ENCODE results near the gene ZNF24.

The ZNF24 gene

GRCh38 chr18:35289727-35290093 lies 54.5 kb downstream of the ZNF24 start:
- TF ChIP-seq, protein P1, sequence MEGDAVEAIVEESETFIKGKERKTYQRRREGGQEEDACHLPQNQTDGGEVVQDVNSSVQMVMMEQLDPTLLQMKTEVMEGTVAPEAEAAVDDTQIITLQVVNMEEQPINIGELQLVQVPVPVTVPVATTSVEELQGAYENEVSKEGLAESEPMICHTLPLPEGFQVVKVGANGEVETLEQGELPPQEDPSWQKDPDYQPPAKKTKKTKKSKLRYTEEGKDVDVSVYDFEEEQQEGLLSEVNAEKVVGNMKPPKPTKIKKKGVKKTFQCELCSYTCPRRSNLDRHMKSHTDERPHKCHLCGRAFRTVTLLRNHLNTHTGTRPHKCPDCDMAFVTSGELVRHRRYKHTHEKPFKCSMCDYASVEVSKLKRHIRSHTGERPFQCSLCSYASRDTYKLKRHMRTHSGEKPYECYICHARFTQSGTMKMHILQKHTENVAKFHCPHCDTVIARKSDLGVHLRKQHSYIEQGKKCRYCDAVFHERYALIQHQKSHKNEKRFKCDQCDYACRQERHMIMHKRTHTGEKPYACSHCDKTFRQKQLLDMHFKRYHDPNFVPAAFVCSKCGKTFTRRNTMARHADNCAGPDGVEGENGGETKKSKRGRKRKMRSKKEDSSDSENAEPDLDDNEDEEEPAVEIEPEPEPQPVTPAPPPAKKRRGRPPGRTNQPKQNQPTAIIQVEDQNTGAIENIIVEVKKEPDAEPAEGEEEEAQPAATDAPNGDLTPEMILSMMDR (IDR thresholded peaks at IDR 0.05; ENCODE audit: low read depth, low read length) = no peak
- DNase-seq (ENCODE audit: low read depth in 2 of 2) = no peak
- peak overlapping the region; percentile 64 to 86 for H3K4me3 ChIP-seq (replicated peaks in 1 of 2; ENCODE audit: low read depth in 2 of 2, low read length in 2 of 2)

DNA sequence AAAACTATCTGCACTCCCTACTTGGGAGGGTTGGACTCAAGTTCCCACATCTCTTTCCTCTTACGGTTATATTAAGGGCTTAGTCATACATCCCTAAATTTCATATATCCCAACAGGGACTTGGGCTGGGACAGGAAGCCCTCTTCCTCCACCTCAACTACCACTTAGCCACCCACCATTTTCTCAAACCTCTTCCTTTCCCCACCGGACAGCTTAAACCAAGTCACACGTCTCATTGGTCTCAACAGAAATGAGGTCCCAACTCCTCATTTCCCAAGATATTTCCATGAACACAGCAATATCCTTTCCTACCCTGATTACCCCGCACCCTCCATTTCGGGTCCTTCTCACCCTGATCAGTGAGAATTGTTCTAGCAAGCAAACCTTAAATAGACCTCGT lies 54.9 kb downstream of the ZNF24 start:
- peak; percentile 20 to 50 for DNase-seq (ENCODE audit: low read depth in 2 of 2)
- TF ChIP-seq, protein P1 (IDR thresholded peaks at IDR 0.05; ENCODE audit: low read depth, low read length) = no peak
- H3K4me3 ChIP-seq (replicated peaks in 1 of 2; ENCODE audit: low read depth in 2 of 2, low read length in 2 of 2) = peak overlapping the region; percentile 64 to 86

DNA sequence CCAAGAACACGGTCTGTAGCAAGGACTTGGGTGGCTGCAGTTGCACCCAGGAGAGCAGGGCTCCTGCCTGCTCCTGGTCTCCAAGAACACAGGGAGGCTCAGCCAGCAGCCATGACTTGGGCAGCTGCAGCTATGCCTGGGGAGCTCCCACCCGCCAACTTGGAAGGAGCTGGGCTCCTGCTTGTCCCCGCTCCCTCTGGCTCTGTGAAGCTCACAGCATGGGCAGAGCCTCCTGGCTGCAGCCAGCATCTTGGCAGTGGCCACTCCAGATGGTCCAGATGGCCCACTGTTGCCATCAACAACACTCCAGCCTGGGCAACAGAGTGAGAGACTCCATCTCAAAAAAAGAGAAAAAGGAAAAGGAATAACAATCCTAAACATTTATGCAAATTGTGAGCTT lies 59.4 kb downstream of the ZNF24 start:
- TF ChIP-seq, protein P1 (IDR thresholded peaks at IDR 0.05; ENCODE audit: low read depth, low read length) = no peak
- H3K4me3 ChIP-seq (replicated peaks in 1 of 2; ENCODE audit: low read depth in 2 of 2, low read length in 2 of 2) = no peak overlapping the region
- no peak for DNase-seq (ENCODE audit: low read depth in 2 of 2)

GRCh38 chr18:35283923-35284794 lies 60.1 kb downstream of the ZNF24 start:
- H3K4me3 ChIP-seq (replicated peaks in 1 of 2; ENCODE audit: low read depth in 2 of 2, low read length in 2 of 2) = no peak overlapping the region
- TF ChIP-seq, protein P1 (IDR thresholded peaks at IDR 0.05; ENCODE audit: low read depth, low read length) = no peak
- DNase-seq (ENCODE audit: low read depth in 2 of 2) = no peak

DNA sequence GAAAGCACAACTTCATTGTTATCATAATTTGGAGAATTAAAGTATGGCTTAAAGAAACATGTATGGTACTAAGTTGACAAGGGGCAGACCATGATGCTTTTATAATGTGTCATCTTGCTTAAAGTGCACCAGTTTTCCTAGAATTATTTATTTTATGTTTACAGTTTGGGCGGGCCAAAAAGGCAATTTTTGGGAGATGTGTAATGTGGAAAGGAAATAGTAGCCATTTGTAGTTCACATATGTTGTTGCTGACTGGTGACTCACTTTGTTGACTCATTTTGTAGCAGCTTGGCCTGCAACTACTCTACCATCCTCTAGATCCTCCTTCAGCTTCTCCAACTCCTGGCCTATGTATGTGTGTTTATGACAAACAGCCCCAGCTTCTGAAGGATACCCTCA lies 61.9 kb downstream of the ZNF24 start:
- no peak overlapping the region for H3K4me3 ChIP-seq (replicated peaks in 1 of 2; ENCODE audit: low read depth in 2 of 2, low read length in 2 of 2)
- TF ChIP-seq, protein P1 (IDR thresholded peaks at IDR 0.05; ENCODE audit: low read depth, low read length) = peak; percentile 7
- DNase-seq (ENCODE audit: low read depth in 2 of 2) = peak; percentile 57 to 96
